ENCODE results near the gene MT3. TPM values are rescaled to one million over a fixed set of nuclear protein-coding genes. Genes with fewer than 3 reads are reported as not detected.

The MT3 gene
- total RNA-seq, 1 experiment from 2014 or later: 0.77 TPM

GRCh38 chr16:56640076-56640475 is 50.7 kb downstream of the MT3 start (continued):
- TF ChIP-seq E2F5 (CRISPR knock-in tag; IDR thresholded peaks at IDR 0.05): no peak

Other genes with a start within 250 kb of the MT3 start
- gene AMFR, start 164.0 kb upstream of the MT3 start, total RNA-seq (2021): 31.2 to 34.5 TPM (median 31.7 TPM) in 3 replicates
- 247 to 263 TPM (median 259 TPM) in 3 replicates for gene NUDT21, start 138.2 kb upstream of the MT3 start, total RNA-seq (2021)
- 50.5 to 52.2 TPM (median 50.7 TPM) in 3 replicates for gene OGFOD1, start 138.0 kb upstream of the MT3 start, total RNA-seq (2021)
- gene BBS2, start 69.5 kb upstream of the MT3 start, total RNA-seq (2021): 19.1 to 25.7 TPM (median 24.1 TPM) in 3 replicates
- not detected in 3 replicates for gene MT4, start 24.5 kb upstream of the MT3 start, total RNA-seq (2021)
- gene MT2A, start 19.1 kb downstream of the MT3 start, total RNA-seq (2021): 139 to 173 TPM (median 149 TPM) in 3 replicates
- 92.7 to 114 TPM (median 103 TPM) in 3 replicates for gene MT1E, start 36.3 kb downstream of the MT3 start, total RNA-seq (2021)
- gene MT1M, start 43.1 kb downstream of the MT3 start, total RNA-seq (2021): 4.5 to 4.8 TPM (median 4.7 TPM) in 3 replicates
- 0.94 to 2.8 TPM in 2 of 3 replicates, not detected in the other for gene MT1A, start 49.1 kb downstream of the MT3 start, total RNA-seq (2021)
- not detected in 3 replicates for gene MT1B, start 62.4 kb downstream of the MT3 start, total RNA-seq (2021)
- gene MT1F, start 68.4 kb downstream of the MT3 start, total RNA-seq (2021): 50.6 to 60.2 TPM (median 58.2 TPM) in 3 replicates
- 326 to 361 TPM (median 333 TPM) in 3 replicates for gene MT1G, start 78.5 kb downstream of the MT3 start, total RNA-seq (2021)
- 122 to 164 TPM (median 159 TPM) in 3 replicates for gene MT1H, start 80.3 kb downstream of the MT3 start, total RNA-seq (2021)
- 328 to 466 TPM (median 465 TPM) in 3 replicates for gene MT1X, start 92.9 kb downstream of the MT3 start, total RNA-seq (2021)
- 167 to 185 TPM (median 175 TPM) in 3 replicates for gene NUP93, start 140.6 kb downstream of the MT3 start, total RNA-seq (2021)